IPS-18c (cell line): Measurements from ENCODE around the gene FDPS.
A peak's percentile ranks its signal among the peaks of the same experiment; 100 is the strongest.

Source experiments
- H3K4me3 ChIP-seq: 2 replicates; pipeline ENCODE4 v1.7.0; 2013; ENCODE audit warnings: low read depth, mild to moderate bottlenecking, low read length, moderate library complexity; ENCODE audit not compliant: insufficient read depth
- H3K9me3 ChIP-seq: one replicate; pipeline ENCODE4 v1.6.1; 2013; ENCODE audit warnings: mild to moderate bottlenecking, low read length, moderate library complexity; ENCODE audit not compliant: control insufficient read depth, insufficient read depth

Gene FDPS

DNA sequence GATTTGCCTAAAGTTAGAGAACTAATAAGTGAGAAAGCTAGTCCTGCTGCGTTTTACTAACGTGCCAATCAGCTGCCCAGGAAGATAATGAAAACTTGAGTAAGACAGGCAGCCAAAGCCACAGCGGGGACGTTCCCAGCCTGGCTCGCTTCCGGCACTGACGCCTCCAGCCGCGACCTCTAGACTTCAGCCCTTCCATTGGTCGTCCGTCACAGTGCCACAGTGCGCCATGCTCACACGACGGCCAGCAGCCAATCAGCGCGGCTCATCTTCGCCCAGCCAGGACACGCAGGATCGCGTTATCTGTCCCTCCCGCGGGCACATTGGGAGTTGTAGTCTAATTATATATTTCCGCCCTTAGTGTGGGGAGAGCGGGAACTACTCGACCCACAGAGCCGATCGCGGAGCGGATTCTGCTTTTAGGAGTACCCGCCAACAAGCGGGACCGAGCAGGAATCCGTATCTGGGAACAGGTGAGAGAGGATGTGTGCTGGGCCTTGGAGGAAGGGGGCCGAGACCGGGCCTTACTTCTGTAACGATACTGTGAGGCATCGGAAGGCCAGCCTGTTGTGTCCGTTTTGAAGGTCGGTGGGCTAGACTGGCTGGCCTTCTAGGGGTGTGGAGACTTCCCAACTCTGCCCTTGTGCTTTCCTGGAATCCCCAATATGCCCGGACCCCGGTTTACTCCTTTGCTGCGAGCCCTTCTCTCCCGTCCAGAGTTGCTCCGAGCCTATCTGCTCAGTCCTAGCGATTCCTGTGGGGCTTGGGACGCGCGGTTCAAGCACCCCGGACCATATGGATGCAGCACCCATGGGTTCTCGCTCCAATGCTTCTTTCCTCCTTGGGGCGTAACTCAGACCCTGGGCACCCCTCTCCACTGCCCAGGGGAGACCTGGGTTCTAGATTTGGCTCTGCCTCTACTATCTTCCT is at the start of gene FDPS:
TSS of gene FDPS (plus strand) at position 374 of the 930 bp plus-strand sequence. CDS start 924 bp downstream, outside the sequence.
- Histone ChIP-seq H3K9me3 (no peaks in the 10 kb centered on the region), H3K4me3 (peak within 1 kb of the TSS; percentile 99)

DNA sequence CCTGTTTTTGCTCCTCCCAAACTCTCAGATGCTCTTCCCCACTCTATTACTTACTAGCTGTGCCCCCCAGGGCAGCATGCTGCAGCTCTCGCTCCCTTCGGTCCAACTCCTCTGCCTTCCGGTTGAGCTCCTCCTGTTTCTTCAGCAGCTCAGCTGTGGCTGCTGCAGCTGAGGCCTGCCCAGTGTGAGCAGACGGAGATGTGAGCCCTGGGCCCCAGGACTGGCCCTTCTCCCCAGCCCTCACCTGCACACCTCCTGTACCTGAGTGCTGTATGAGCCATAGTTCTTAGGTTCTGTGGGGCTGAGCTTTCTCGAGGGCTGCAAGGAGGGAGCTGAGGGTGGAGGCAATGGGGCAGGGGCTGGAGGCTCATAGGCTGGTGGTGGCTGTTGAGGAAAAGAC is 48.4 kb upstream of the FDPS start:
- no peaks in the 10 kb centered on the region for H3K9me3 ChIP-seq
- H3K4me3 ChIP-seq: no peak overlapping the region

DNA sequence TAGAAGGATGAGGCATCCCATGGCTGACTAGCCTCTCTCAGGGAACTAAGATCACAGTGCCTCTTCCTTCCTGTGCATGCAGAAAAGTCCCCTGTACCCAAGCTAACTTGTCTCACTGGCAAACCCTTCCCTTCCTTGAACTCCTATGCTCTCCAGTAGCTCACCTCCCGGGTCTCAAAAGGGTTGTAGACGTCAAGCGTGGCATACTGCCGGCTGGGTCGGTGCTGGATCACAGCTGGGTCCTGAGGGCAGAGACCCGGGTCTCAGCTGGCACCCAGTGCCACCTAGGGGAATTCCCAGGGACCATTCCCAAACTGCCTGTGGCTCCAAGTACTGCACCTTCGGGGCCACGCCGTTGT is 47.2 kb upstream of the FDPS start:
- H3K4me3 ChIP-seq: peak overlapping the region; percentile 67
- H3K9me3 ChIP-seq: no peaks in the 10 kb centered on the region

GRCh38 chr1:155261852-155262673 is 46.6 kb upstream of the FDPS start, which contains the start of gene SCAMP3:
Gene SCAMP3 (minus strand): TSS chr1:155262360. CDS start chr1:155262151, 209 bp downstream.
- Histone ChIP-seq H3K9me3 (no peaks in the 10 kb centered on the region), H3K4me3 (peak within 1 kb of the TSS; percentile 67)

DNA sequence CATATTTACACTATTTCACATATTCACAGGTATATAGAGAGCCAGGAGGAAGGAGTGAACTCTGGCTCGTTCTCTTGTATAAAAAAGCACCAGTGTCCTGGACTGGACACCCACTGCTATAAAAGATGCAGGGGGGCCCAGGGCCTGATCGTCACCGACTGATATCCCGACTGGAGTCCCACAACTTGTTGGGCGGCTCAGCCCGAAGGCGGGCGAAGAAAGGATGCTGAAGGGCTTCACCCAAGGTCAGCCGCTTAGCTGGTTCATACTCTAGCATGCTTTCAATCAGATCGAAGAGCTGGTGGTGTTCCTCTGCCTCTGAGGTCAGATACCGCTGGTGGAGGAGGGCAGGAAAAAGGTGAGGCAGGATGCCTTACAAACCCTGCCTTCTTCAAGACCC is 45.6 kb upstream of the FDPS start:
- no peaks in the 10 kb centered on the region for H3K9me3 ChIP-seq

GRCh38 chr1:155266553-155266952 is 42.1 kb upstream of the FDPS start:
- no peaks in the 10 kb centered on the region for H3K9me3 ChIP-seq

More for the DNA sequence above, 45.6 kb upstream of the FDPS start:
- no peak overlapping the region for H3K4me3 ChIP-seq

DNA sequence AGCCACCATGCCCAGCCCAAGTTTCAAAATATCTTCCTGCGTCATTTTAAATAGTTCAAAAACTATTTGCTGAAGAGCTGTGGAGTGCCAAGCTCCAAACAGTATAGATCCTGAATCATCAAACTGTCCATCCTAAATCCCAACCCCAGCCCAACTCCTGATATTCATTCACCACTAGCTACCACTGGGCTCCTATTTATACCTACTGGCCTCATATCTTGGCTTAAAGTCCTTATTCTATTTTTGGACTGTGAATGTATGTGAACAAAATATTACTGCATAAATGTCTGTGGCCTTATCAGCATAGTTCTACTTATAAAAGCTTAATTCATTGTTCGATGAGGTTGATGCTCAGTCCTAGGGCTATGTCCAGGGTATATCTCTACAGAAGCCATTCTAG is 41.3 kb upstream of the FDPS start:
- no peak overlapping the region for H3K4me3 ChIP-seq
- H3K9me3 ChIP-seq: no peaks in the 10 kb centered on the region

More at GRCh38 chr1:155266553-155266952, 42.1 kb upstream of the FDPS start:
- no peak overlapping the region for H3K4me3 ChIP-seq

DNA sequence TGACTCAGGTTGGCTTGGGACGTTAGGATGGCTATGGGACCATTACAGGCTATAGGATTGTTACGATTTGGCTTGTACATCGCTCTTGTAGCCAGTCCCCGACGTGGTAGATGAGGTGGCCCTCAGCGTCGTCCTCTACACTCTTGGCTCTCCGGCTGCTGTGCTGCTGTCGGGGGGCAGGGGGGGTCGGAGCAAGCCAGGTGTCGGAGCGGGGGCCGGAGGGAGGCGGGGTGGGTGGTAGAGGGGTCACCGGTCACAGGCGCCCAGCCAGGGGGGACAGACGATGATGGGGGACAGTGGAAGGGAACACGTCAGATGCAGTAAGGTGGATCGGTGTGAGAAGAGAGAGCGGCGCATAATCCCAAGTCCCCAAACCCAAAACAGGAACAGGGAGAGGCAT is 40.0 kb upstream of the FDPS start:
- Histone ChIP-seq H3K4me3 (no peak overlapping the region), H3K9me3 (no peaks in the 10 kb centered on the region)

GRCh38 chr1:155269381-155269780 is 39.3 kb upstream of the FDPS start:
- no peaks in the 10 kb centered on the region for H3K9me3 ChIP-seq
- H3K4me3 ChIP-seq: no peak overlapping the region

DNA sequence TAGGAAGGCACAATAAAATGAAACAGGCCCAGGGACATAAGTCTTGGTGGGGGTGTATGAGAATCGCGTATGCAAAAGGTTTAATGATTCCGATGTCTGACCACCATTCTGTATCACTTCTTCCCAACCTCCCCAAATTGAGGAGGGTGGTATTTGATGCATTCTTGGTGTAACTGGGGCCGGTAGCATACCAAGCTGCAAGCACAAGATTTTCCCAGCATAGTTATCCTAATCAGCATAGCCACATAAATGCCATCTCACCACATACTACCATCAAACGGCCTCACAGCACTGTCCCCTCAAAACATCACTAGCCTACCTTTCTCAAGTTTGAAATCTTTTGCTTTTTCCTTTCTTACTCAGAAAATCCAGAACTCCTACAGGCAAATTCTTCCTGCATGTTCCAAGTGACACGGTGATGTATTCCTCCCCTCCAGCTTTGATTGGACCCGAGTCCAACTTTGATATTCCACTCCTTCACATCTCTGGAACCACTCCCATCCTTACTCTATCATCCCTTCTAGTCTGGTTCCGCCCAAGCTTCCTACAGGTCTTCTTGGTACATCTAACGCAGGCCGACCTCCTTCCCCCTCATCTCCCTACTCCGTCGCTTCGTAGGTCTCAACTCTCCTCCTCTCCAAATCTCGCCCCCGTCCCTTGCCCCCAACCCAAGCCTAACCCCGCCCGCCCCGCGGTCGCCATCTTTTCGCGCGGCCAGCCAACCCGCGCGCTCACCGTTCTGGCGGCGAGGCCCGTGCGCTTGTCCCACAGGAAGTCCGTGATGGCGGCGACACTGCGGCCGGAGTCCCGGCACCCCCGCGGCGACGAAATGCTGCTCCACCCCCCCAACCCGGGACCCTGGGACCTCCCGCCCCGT is 36.0 kb upstream of the FDPS start:
- Histone ChIP-seq H3K4me3 (peak overlapping the region; percentile 81), H3K9me3 (no peaks in the 10 kb centered on the region)

GRCh38 chr1:155273343-155274245 is 35.1 kb upstream of the FDPS start, which contains the start of gene CLK2:
Gene CLK2 (minus strand): TSS chr1:155273504. CDS start chr1:155270977, 2,527 bp downstream.
- Histone ChIP-seq H3K9me3 (no peaks in the 10 kb centered on the region), H3K4me3 (peak within 1 kb of the TSS; percentile 81)

DNA sequence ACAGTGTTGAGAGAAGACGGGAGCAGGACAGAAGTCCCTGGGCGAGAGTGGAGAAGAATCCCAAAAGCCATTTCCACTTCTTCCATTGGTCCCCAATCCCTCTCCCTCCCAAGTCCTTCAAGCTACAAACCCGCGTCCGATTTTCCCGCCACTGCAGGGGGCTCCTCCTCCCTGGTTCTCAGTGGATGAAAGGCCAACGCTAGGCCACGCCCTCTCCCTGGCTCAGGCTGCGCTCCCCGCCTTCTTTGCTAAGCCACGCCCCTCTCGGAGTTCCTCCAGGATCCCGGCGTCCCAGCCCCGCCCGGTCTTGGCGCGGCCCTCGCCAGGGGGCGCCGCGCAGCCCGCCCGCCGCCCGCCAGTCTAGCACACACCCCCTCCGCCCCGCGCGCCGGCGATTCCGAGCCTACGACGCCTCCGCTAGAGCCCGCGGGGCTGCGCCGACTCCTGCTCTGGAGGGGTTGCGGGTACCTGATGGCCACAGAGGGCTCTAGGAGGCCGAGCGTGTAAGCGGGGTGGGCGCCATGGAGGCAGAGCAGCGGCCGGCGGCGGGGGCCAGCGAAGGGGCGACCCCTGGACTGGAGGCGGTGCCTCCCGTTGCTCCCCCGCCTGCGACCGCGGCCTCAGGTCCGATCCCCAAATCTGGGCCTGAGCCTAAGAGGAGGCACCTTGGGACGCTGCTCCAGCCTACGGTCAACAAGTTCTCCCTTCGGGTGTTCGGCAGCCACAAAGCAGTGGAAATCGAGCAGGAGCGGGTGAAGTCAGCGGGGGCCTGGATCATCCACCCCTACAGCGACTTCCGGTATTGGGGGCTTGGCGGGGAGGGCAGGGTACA is 31.4 kb upstream of the FDPS start, which contains the start of gene HCN3:
TSS of gene HCN3 (plus strand) at position 394 of the 832 bp plus-strand sequence. CDS start at position 522, 128 bp downstream.
- Histone ChIP-seq H3K4me3 (peak within 1 kb of the TSS; percentile 81), H3K9me3 (no peaks in the 10 kb centered on the region)

- Histone ChIP-seq H3K9me3 (no peaks in the 10 kb centered on the region), H3K4me3 (peak overlapping the region; percentile 81)
These were observed 30.6 kb upstream of the FDPS start for GRCh38 chr1:155277902-155278688.

DNA sequence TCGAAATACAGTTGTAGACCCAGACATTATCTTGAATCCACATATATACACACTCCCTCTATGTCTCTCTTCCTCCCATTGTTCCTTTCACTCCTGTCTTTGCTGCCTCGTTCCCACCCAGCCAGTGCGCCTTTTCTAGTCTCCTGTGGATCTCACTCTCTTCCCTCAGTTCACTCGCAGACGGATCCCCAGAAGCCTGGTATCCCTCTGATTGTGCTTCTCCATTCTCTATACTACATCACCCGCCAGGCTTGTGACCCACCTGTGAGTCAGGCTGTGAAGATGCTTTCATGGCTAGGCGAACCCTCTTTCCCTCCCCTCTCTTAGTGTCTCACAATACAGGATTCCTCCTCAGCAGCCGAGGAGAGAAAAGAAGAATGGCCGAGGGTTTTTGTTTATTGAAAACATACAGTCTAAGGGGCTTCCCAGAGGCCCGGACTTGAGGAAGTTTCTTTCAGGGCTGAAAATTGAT is 29.9 kb upstream of the FDPS start:
- Histone ChIP-seq H3K4me3 (no peak overlapping the region; the same call in 1 of the 2 replicates), H3K9me3 (no peaks in the 10 kb centered on the region)
